Stimulated activated CD4-positive, alpha-beta T cell treated with anti-CD3 and anti-CD28 coated beads, Interleukin-4, amount 100 ng/mL, for 4 hours (primary cell): ENCODE data around the gene ZFP3.
"Not testable (repeated sequence)": the region's sequence is repeated elsewhere in the genome, so short reads cannot be mapped to it uniquely, and the experiment has no call there.

Experiments
- DNase-seq, 2 experiments: peaks; one replicate each; pipeline ENCODE4 v3.0.0-alpha.2; 2020

The ZFP3 gene

GRCh38 chr17:5126719-5127488 lies 48.6 kb downstream of the ZFP3 start:
- DNase-seq, result no peak

DNA sequence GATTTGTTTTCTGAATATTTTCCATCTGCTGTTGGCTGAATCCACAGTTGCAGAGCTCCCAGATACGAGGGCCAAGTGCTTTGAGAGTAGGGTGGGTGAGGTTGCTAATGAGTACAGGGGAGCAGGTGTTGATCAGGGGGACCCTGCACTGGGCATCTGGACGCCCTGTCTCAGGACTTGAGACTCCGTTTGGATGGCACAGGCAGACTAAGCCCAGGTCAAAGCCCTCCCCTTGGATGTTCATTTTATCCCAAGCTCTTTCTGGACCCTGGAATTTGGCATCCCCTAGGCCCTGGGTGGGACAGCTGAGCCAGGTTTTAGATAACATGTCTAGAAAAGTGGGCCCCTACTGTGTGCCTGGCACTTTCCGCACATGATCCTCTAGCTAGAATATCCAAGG lies 49.6 kb downstream of the ZFP3 start:
- no peak for DNase-seq

DNA sequence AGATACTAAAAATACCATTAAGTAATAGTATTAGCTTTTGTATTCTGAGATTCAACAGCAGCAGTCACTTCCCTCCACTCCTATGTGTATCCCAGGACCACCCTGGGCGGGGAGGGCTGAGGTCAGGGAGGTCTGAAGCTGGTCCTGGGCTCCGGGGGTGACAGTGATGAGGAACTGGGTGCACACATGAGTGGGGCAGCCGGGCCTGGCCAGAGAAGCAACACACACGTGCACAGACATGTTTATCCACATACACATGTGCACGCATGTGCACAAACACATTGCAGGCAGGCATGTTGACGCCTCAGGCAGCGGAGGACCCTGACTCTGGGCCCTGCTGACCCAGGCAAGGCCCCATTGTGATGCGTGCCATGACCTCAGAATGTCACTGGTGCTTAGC lies 50.1 kb downstream of the ZFP3 start:
- DNase-seq, result not testable (repeated sequence)

- DNase-seq, result no peak
Measured at GRCh38 chr17:5128905-5129535, 50.8 kb downstream of the ZFP3 start.

GRCh38 chr17:5129770-5130169 lies 51.5 kb downstream of the ZFP3 start:
- not testable (repeated sequence) for DNase-seq

- DNase-seq, result not testable (repeated sequence)
Measured at GRCh38 chr17:5130261-5130660, 52.0 kb downstream of the ZFP3 start.

DNA sequence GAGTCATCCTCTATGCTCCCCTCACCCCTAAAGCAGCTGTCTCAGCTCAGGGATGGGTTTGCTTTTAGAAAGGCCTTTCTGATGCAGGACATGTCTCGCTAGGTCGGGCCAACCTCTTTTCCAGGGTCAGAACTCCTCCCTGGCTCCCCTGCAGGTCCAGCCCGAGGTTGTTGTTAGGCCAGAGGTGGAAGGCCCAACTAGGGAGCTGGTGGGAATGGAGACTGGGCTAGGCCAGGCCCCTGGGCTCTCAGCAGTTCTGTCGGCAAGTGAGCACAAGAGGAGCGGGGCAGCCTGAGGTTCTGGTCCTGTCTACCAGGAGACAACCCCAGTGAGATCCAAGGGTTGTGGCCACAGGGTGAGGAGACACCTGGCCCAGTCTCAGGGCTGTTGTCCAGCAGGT lies 52.4 kb downstream of the ZFP3 start:
- not testable (repeated sequence) for DNase-seq

GRCh38 chr17:5131146-5131715 lies 53.0 kb downstream of the ZFP3 start:
- no peak for DNase-seq

DNA sequence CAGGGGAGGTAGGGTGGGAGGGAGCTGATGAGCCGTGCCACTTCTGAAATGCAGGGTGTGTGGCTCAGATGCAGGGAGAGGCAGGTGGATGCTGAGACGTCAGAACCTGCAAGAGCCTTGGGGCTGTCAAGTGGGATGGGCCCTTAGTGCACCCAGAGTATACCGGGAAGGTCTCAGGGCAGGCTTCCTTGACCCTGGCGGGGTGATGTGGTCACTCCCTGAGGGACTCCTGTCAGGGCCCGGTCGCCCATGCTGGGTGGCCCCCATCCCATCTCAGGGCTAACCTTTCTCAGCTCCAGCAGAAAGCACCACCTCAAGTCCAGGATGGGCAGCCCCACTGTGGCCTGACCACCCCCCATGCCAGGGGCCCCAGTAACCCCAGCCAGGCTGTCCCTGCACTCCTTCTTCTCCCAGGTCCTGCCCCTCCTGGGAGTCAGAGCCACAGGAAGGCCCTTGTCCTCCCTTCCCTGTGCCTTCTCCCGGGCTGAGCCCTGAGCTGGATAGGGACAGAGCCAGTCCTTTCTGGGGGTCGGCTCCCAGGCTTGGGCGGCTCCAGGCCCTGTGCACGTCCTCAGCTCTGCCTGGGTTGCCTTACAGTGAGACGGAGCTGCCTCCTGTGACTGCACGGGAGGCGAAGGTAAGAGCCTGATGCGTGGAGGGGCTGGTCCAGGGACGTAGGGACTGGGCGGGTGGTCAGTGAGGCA lies 53.7 kb downstream of the ZFP3 start:
- not testable (repeated sequence) for DNase-seq

DNA sequence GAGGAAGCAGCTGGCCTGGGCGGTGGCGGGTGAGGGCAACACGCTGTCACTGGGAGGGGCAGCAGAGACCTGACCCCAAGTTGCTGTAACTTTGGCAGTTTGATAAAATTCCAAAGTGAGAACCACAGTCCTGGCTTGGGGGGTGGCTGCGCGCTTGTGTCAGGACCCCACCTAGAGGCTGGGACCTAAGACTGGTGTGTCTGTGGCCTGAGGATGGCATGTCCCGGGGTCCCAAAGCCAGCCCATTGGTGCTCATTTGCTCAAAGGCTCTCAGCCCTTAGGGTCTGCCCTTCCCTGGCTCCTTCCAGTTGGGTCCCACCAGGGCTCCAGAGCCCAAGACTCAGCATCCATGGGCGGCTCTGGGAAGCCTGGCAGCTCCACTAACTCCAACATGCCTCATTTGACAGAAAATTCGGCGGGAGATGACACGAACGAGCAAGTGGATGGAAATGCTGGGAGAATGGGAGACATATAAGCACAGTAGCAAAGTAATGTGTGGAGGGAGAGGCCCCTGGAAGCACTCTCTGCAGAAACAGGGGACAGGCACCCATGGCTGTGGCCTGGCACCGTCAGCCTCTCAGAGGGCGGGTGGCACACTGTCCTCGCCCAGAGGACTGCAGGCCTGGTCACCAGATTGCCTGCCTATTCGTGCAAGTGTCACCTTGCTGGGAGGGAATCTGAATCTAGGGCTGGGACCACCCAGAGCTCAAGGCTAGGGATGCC lies 54.4 kb downstream of the ZFP3 start:
- DNase-seq, result not testable (repeated sequence)

DNA sequence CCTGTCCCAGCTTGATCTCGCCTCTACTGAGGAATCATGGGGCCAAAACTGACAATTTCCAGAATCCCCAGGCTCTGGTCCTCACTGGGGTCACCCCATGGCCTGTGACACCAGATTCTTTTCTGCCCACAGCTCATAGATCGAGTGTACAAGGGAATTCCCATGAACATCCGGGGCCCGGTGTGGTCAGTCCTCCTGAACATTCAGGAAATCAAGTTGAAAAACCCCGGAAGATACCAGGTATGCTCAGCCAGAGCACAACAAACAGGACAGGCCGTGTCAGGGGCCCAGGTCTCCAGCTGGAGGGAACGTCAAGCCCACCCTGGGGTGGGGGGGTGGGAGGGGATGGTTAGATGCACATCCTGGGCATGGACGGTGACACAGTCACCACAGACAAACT lies 55.0 kb downstream of the ZFP3 start:
- DNase-seq, result no peak

DNA sequence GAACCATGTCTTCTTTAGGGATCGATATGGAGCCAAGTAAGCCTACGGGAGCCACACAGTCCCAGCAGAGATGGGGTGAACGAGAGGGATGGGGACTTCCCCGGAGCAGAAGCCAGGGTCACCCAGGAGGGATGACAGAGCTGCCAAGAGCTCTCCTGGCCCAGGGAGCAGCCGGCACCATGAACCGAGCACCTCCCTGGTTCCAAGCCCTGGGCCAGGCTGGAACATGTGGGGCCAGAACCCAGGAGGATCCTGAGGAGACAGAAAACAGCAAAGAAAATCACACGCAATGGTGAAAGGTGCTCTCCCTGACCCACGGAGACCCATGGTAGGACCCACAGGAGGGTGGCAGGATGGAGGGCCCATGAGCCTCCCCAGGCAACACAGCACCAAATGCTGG lies 55.7 kb downstream of the ZFP3 start:
- DNase-seq, result not testable (repeated sequence)

- not testable (repeated sequence) for DNase-seq
Measured at GRCh38 chr17:5134571-5134970, 56.3 kb downstream of the ZFP3 start.

GRCh38 chr17:5135131-5135712 lies 57.0 kb downstream of the ZFP3 start:
- not testable (repeated sequence) for DNase-seq

- DNase-seq, result no peak
Measured at GRCh38 chr17:5135726-5136579, 57.7 kb downstream of the ZFP3 start.

DNA sequence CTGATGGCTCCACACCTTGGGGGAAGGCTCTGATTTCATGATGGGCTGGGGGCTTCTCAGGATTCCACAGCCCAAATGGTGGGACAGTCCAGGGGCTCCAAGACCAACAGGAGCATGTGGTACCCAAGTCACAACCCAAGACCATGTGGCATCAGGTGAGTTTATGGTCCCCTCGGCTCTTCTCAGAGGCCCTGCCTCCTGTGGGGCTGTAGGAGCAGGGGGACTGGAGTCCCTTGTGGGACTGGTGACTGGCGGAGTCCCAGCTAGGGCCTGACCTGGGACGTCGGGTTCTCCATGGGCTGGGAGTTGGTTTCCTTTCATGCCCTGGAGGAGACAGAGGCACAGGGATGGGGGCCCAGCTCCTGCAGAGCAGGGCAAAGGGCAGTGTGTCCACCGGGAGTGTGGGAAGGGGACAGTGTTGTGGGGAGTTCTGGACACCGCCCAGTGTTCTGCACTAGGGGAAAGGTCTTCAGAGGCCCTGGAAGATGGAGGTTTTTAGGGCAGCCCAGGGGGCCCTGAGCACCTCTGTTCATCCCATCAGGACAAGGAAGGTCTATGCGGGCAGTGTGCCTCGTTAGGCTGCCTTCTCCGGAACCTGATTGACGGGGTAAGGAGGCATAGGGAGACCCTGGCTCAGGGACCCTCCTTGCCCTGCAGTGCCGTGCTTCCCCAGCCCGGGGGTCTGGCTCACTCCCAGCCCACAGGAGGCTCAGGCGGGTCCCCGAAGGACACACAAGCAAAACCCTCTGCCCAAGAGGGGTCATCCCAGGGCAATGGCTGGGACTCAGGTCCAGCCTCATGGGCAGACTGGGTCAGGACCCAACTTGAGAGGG lies 58.5 kb downstream of the ZFP3 start:
- not testable (repeated sequence) for DNase-seq

GRCh38 chr17:5137511-5138197 lies 59.4 kb downstream of the ZFP3 start:
- DNase-seq, result not testable (repeated sequence)

GRCh38 chr17:5138198-5138544 lies 59.9 kb downstream of the ZFP3 start:
- not testable (repeated sequence) for DNase-seq

DNA sequence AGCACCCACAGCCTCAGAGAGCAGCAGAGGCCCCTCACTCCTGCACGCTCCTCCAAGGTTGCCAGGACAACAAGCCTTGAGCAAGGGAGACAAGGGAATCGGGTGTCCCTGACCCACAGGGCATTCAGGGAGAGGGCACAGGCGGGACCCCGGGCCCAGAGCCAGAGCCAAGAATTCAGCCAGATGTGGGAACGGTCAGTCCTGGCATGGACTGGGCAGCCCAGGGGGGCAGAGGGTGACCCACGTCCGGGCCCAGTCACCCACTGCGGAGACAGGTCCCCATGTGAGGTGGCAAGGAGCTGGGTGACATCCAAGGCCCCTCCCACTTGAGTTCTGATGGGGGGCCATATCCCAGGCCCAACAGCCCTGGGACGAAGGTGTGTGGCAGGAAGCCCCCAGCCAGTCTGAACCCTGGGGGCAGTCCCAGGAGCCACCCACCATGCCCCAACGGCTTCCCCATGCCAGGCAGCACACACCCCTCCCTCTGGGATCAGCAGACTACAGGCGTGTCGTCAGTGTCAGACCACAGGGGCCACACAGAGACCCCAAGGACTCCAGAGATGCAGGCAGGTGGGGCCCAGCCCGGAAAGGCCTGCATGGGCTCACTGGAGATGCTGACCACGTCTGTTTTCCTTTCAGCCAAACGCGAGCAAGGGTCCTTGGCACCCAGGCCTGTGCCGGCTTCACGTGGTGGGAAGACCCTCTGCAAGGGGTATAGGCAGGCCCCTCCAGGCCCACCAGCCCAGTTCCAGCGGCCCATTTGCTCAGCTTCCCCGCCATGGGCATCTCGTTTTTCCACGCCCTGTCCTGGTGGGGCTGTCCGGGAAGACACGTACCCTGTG lies 60.6 kb downstream of the ZFP3 start:
- no peak for DNase-seq
